EL (cell line): ENCODE measurements around the gene APEH.
"Not testable (repeated sequence)": the region's sequence is repeated elsewhere in the genome, so short reads cannot be mapped to it uniquely, and the experiment has no call there.

Experiments used
- DNase-seq: peaks from one replicate; pipeline ENCODE4 v3.0.0-alpha.2; 2016

APEH gene

GRCh38 chr3:49670940-49671290, 3.2 kb upstream of the APEH start:
- no peak for DNase-seq

GRCh38 chr3:49671291-49672288, 2.6 kb upstream of the APEH start:
- peak; percentile 64 for DNase-seq

- DNase-seq, result no peak
Measured at GRCh38 chr3:49673121-49673714, 933 bp upstream of the APEH start.

- no peak for DNase-seq
Measured at GRCh38 chr3:49674497-49674983, 389 bp downstream of the APEH start.

- no peak for DNase-seq
Measured at GRCh38 chr3:49675912-49676311, 1.8 kb downstream of the APEH start.

- no peak for DNase-seq
Measured at GRCh38 chr3:49680493-49681231, 6.5 kb downstream of the APEH start.

- DNase-seq, result no peak
Measured at GRCh38 chr3:49681232-49681522, 7.0 kb downstream of the APEH start.

GRCh38 chr3:49681543-49681942, 7.4 kb downstream of the APEH start:
- no peak for DNase-seq

- DNase-seq, result no peak
Measured at GRCh38 chr3:49683162-49683561, 9.0 kb downstream of the APEH start.

- DNase-seq, result not testable (repeated sequence)
Measured at GRCh38 chr3:49684453-49684852, 10.3 kb downstream of the APEH start.

- not testable (repeated sequence) for DNase-seq
Measured at GRCh38 chr3:49685103-49685502, 11.0 kb downstream of the APEH start.

GRCh38 chr3:49685846-49686245, 11.7 kb downstream of the APEH start:
- not testable (repeated sequence) for DNase-seq

GRCh38 chr3:49686346-49686745, 12.2 kb downstream of the APEH start:
- DNase-seq, result not testable (repeated sequence)

GRCh38 chr3:49686769-49687423, 12.7 kb downstream of the APEH start:
- peak; percentile 66 for DNase-seq

- DNase-seq, result not testable (repeated sequence)
Measured at GRCh38 chr3:49687424-49687795, 13.3 kb downstream of the APEH start.

- not testable (repeated sequence) for DNase-seq
Measured at GRCh38 chr3:49688338-49689045, 14.3 kb downstream of the APEH start.

- peak; percentile 87 for DNase-seq
Measured at GRCh38 chr3:49689046-49689907, 15.1 kb downstream of the APEH start, which contains the start of the genes MST1 and RNF123. Gene MST1, minus strand, starts transcription at chr3:49689474. Its CDS starts 783 bp downstream, at chr3:49688691. Gene RNF123, plus strand, starts transcription at chr3:49689557. Its CDS starts 1,609 bp downstream, at chr3:49691166.

GRCh38 chr3:49689908-49690624, 15.9 kb downstream of the APEH start:
- not testable (repeated sequence) for DNase-seq

GRCh38 chr3:49690856-49691255, 16.7 kb downstream of the APEH start:
- not testable (repeated sequence) for DNase-seq

- DNase-seq, result not testable (repeated sequence)
Measured at GRCh38 chr3:49691481-49691880, 17.3 kb downstream of the APEH start.
